Activated naive CD8-positive, alpha-beta T cell treated with anti-CD3 and anti-CD28 coated beads, Interleukin-2, amount 50 U/mL, for 16 hours (primary cell): ENCODE measurements around the gene RBKS.
"Not testable (repeated sequence)": the region's sequence is repeated elsewhere in the genome, so short reads cannot be mapped to it uniquely, and the experiment has no call there.

Experiments used
- DNase-seq: peaks from one replicate; pipeline ENCODE4 v3.0.0-alpha.2; 2020; ENCODE audit warnings: low read depth, low spot score

RBKS gene

DNA sequence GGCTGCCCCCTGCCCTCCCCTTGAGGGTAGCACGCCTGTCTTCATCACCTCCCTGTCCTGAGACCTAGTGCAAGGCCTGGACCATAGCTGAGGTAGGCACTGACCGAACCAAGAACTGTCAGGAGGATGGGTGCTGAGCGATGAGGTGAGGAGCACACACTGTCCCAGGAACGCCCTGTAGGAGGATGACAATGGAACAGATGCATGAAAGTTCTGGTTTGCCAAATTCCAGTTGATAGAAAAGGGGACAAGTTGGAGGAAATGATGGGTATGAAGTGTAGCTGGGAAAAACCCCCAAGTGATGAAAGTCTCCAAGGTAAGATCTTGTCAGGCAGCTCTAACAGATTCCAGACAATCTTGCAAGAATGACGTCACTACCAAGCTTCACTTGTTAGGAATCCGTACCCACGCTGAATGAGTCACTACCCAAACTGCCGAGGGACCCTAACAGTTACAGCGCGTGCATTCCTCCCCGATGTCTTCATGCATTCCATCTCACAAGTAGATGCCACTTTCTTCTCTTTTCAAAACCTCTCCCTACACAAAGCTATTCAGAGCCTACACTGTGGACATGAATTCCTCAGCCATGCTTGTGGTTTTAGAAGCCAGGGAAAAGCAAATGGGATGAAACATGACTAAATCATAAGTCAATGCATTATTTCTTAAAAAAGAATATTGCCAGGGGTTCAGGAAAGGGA, 91.1 kb downstream of the RBKS start:
- DNase-seq, result no peak

DNA sequence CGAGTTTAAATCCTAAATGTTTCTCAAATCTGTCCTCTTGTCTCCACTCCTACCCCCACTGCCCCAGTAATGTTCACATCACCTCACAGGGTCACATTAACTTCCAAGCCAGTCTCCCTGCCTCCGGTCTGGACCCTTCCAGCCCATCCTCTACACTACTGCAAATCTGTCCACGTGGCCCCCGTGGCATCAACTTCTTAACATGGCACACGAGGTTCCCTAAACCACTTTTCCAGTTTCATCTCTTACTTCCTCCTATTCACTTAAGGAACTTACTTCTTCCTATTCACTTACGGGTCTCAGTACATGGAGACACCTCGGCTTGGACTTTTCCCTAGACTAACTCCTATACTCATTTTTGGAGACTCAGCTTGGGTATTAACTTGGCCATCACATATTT, 91.7 kb downstream of the RBKS start:
- no peak for DNase-seq

DNA sequence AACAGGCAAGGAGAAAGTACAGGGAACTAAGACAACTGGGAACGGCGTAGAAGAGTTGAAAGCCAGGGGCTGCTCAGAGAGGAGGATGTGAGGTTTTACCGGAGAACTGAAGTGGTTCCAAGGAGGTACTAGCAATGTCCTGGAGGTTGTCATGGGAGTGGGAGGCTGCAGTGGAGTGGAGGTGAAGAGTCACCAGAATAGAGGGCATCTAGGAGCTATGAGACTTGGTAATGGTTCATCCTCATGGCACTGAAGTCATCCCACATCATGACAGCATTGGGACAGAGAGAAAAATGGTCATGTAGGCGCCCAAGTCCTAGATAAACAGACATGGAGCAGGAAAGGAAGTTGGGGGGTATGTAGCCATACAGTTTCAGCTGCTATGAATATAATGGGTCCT, 92.3 kb downstream of the RBKS start:
- no peak for DNase-seq

DNA sequence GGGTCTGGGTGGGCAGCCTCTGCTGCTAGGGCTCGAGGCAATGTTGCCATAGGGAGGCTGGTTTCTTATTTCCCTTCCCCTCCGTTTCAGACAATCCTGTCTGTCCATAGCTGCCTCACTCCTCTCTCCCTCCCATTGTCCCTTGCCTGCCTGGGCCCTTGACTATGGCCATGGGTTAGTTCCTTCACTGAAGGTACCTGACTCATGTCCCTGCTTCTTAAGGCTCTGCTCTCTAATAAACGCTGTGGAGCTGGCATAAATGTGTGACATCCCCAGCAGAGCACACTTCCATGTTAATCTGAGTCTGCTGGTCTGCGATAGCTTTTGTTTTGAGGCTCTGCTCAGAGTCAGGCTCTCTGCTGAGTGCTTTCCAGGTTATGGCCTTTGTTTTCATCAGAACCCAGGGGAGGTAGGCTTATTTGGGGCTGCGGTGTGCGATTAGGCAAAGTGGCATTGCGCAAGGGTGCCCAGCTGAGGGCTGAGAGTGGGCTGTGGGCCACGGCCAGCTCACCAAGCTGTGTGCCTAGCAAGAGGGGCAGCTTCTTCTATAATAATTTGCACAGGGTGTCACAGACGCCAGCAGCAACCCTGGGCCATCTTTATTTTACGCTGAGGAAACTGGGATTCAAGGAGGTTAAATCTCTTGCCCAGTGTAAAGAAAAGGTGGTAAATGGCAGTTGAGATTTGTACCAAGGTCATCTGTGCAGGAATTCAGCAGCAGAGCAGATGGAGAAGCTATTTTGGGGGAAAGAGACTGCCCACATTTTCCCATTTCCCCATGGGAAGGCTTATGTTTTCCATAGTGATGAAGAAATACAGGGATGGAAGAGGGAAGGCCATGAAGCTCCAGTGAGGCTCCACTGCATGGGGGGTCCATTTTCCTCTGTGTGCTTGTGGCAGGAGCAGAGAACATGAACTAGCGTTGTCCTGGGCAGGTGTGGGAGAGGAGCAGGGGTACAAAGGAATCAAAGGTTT, 93.1 kb downstream of the RBKS start:
- no peak for DNase-seq

DNA sequence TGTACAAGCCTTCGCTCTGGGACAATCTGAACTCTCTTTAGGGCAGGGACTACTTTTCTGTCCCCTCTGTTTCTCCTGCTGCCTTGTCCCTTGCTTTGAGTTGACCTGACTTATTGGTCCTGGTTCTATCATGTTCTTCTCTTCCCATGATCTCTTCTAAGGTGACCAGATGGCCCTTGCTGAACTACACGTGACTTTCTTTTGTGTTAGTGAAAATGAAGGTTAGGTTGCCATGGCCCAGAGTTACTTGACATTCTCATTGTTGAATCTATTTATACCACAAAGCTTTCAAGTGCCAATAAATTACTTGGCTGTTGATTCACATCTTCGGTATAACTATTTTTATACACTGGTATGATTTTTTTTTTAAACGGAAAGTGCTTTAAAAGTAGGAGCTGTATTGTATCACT, 94.3 kb downstream of the RBKS start:
- DNase-seq, result no peak

DNA sequence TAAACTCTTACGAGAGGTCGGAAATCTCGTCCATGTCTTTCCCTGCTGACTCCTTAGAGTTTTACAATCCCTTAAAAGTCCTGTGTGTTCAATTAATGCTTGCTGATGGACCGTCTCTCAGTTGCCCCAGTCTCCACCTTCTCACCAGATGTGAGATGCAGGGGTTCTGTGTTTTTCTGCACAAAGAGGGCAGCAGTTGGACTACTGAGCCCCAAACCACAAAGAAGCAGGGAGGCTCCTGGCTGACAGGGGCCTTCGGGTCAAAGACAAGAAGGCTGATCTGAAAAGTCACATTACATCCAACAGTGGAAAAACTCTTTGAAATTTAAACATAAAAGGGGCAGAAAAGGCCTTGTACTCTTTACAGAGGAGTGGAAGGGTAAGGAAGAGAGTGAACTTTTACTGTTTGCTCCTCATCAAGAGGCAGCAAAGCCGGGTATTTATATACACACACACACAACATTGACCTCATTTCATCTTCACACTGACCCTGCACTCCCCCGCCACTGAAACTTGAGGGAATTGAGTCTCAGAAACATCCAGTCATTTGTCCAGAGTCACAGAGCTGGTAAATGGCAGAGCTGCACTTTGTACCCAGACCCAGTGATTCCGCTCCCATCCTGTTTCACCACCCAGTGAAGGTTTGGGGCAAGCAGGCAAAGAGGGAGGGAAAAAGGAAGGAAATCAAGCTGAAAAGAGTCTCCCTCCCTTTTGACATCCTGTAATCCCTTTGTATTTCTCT, 94.9 kb downstream of the RBKS start:
- no peak for DNase-seq

DNA sequence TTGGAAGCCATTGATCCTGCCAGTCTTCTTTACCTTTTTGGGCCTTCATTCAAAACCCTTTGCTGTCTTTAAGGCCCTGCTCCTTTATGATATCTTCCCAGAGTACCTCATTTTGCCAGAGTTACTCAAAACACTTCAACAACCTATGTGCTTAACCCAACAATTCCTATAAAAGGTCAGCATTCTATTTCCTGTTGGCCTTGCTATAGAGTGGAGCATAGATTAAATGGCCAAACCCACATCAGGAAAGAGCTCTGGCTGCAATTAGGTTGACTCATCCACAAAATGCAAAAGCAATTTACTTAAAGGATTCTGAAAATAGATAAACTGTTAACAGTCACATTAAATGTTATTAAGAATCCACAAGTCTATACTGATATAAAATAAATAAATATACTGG, 97.4 kb downstream of the RBKS start:
- DNase-seq, result no peak

DNA sequence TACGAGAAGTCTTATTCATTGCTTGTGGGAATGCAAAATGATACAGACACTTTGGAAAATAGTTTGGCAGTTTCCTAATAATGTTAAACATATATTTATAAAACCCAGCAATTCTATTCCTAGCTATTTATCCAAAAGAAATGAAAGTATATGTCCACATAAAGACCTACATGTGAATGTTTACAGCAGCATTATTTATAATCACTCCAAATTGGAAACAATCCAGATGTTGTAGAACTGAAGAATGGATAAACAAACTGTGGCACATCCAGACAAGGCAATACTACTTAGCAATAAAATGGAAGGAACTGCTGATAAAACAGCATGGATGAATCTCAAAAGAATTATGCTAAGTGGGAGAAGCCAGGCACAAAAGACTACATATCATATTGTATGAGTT, 99.4 kb downstream of the RBKS start:
- DNase-seq, result no peak

DNA sequence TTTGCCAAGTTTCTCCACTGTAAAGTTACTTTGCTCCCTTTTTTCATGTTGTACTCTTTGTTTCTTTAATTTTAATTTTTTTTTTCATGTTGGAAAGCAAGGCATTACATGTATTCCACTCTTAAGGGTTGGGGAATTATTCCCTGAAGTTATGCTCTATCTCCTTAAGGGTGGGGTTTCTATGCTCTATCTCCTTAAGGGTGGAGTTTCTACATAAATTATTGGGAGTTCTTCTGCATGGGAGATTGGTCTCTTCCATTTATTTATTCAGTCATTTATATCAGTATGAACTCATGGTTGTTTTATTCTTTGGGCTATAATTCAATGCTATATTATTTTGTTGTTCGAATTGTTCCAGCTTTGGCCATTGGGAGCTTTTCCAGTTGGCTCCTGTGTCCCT, 107.5 kb downstream of the RBKS start:
- no peak for DNase-seq

DNA sequence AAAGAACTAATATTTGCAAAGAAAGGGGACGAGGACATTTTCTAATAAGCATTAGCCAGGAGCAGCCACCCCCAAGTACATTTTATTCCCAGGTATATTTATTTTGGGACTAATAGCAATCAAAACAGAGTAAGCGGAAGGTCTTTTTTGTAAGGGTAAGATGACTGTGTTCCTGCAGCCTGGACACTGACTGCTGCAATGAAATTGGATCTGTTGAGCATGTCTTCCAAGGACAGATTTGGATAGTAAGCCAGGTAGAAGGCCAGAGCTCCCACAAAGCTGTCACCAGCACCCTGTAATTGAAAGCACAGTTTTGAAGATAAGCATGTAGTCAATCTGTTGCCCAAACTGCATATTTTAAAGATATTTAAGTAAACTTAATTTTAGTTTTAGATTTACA, 108.7 kb downstream of the RBKS start:
- DNase-seq, result no peak

DNA sequence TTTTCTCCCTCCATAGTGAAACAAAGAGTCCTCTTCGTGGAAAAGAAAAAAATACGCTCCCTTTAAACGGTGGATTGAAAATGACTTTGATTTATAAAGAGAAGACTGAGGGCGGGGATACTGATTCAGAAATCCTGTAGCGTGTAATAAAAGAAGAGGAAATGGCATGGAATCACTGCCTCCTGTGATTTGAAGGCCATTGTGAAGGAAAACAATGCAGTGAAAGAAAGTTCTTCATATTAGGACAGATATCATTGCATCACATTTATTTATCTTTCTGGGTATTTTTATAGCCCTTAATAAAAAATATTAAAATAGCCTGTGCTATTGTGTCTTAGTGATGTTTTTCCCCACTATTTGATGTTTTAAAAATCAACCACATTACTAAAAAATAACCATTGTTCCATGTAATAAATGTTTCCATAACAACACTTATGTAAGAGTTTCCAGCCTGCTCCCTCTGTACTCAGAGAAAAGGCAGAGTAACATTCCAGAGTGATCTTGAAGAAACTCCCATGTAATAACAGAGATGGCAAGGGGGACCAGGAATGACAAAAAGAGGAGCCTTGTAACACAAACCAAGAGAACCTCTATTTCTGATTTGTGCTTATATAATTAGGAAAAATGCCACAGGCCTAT, 110.7 kb downstream of the RBKS start:
- DNase-seq, result no peak

DNA sequence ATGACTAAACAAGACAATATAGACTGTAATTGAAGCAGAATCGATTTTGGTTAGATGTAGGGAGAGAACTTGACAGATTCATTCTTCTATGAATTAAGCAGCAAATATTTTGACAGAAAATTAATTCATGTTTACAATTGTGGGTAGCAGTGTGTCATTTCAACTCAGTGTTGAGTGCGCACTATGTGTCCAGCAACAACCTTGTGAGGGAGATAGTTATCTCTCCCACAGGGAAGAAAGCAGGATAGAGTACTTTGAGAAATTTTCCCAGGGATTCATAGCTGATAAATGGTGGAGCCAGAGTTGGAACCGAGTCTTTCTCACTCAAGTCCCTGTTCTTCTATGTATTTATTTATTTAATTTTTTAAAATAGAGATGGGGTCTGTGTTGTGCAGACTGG, 113.5 kb downstream of the RBKS start:
- DNase-seq, result no peak

DNA sequence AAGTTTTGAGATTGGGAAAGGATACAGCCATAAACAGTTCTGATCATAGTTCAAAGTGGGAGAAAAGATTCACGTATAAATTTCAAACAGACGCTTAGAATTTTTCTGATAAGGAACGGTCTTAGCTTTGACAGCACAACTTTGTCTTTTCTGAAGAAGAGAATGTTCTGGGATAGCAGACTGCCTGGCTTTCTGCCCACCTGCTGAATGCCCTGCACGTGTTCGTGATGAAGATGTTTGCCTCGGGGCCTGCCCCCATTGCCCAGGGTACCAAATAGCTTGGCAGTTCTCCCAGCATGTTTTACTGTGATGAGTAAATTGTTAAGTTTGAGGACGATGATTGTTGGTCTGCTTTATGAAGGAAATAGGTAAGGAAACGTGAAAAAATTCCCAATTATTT, 114.1 kb downstream of the RBKS start:
- no peak for DNase-seq

DNA sequence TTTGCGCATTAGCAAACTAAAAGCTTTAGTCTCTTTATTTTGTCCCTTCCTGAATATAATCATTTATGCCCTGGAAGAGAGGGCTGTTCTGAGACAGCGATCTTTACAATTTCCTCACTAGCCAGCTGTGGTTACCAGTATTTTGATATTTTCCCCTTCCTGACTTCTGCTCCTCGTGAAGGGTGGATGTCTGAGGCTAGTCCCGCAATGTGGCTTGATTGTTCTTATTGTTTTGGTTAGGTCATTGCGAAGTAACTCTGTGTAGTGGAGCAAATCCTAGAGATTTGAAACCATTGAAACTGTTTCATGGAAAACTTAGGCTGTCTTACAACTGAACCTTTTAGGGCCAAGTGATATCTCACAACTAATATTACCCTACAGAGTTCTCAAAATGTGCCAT, 116.2 kb downstream of the RBKS start:
- DNase-seq, result no peak

DNA sequence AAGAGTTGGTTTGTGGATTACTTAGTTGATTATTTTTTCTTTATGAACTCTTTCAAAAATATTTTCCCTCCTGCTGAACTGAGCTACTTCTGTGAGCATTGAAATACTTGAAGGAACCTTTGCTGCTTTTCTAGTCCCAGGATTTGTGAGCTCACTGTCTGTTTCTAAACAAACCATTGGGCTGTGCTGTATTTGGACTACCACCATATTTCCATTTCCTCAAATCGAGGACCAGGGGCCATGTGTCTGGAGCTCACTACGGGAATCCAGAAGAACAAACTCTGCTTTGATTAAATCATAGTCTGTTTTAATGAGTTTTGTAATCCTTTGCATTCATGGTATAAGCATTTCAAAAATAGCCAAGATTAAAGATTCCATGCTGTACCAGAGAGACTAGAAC, 117.4 kb downstream of the RBKS start:
- no peak for DNase-seq

DNA sequence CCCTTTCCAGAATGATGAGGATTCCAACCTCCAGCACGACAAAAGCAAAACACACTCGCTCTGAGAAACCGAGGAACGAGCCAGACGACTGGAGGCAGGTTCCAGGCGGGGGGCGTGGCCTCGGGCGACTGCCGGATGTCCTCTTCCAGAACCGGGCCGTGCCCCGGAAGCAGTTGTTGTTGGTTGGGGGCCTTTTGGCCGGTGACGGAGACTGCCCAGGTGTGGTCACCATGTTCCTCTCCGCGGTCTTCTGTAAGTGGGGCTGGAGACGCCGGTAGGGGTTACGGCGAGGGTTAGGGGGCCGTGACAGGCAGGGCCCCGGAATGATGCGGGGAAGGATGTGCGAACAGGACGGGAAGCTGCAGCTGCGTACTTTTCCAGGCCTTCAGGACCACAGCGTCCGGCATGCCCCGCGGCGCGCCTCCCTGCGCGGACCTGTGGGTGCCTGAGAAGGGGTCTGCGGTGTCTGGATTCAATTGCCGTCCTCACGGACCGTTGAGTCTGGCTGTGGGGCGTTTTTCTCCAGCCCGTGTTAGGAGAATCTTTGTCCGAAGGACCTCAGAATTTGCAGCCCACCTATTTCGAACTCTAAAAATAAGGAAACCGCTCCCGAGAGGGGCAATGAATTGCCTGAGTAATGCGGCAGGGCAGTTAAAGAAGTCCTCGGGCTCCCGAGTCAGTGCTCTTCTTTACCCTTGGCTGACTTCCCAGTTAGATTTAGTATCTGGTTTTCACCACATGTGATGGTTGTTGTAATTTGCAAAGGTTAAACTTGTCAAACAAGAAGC, 118.4 kb downstream of the RBKS start, which contains the start of gene MRPL33:
TSS of gene MRPL33 (plus strand) at position 172 of the 788 bp plus-strand sequence. CDS start at position 231, 59 bp downstream.
- DNase-seq, result peak; percentile 84

DNA sequence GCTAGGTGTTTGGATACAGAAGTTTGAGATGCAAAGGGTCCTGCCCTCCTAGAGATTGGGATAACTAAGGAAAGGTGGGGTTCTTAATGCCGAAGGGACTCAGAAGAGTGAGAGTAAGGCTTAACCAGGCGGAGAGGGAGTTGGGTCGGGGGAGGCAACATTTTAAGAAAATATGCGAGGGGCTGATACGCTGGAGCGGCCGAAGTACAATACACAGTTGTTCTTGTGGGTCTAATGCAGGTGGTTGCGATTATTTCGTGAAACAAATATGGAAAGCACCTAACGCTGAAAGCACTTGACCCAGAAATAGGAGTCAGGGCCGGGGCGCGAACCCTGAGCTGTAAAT, 119.0 kb downstream of the RBKS start:
- DNase-seq, result no peak

DNA sequence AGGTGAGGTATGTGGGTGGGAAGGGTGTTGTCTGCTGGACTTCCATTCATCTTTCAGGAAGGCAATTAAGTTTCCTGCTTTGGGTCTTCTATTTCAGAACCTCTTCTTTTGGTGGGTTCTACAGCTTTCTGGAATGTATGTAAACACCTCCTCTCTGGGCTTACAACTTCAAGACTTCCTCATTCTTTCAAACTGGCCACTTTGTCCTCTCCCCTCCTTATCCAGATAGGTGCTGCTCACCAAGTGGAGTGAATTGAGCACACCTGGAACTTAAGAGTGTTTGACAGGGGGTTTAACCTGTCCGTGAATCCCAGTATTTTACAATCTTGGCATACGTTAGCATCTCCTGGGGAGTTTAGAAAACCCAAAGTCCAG, 123.9 kb downstream of the RBKS start:
- DNase-seq, result no peak

DNA sequence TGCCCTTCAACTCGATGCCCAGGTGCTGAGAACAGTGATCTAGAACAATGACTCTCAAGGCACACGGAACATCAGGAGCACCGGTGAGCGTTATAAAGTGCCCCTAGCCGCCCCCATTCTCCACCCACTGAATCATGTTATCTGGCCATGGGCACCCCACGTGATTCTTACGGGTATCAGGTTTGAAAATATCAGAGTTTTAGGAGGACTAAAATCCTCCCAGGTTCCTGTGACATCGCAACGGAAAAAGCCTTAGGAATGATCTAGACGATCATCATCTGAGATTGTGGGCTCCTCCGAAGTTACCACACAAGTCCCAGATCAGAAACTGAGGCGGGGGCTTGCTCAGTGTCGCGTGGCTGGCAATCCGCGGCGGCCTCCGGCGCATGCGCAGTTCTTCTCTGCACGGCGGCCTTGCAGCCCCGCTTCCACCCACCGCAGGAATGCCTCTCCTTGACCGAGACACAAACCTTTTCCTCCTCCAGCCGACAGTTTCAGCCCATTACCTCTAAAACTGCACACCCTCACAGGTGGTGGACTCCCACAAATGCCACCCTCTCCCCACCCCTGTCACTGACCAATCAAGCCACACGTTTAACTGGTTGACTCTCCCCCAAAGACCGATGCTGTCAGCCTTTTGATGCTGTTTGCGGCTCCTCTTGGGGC, 124.4 kb downstream of the RBKS start:
- peak; percentile 37 for DNase-seq

DNA sequence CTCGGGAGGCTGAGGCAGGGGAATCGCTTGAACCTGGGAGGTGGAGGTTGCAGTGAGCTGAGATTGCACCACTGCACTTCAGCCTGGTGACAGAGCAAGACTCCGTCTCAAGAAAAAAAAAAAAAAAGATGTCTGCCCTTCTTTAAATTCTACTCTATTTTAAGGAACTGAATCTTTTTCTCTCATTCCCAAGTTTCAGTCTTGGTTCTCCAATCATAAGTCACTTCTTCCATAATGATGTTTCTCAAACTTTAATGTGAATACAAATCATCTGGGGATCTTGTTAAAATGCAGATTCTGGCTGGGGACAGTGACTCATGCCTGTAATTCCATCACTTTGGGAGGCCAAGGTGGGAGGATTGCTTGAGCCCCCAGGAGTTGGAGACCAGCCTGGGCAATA, 125.7 kb downstream of the RBKS start:
- not testable (repeated sequence) for DNase-seq

DNA sequence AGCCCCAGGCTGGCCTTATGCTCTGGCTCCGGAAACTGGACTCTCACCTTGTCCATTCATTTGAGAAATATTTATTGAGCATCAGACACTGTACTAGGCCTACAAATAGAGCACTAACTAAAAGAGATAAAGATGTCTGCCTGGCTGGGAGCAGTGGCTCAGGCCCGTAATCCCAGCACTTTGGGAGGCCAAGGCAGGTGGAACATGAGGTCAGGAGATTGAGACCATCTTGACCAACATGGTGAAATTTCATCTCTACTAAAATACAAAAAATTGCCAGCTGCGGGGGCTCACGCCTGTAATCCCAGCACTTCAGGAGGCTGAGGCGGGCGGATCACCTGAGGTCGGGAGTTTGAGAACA, 126.3 kb downstream of the RBKS start:
- DNase-seq, result no peak
